IMR-90 (cell line): ENCODE data around the gene RIPOR2. TPM values are rescaled to one million over a fixed set of nuclear protein-coding genes. Genes with fewer than 3 reads are reported as not detected.
A peak's percentile ranks its signal among the peaks of the same experiment; 100 is the strongest.

ENCODE experiments used
- ATAC-seq: fragments of 200-7000 bp; cut with Tn5 transposase; 2 replicates; pipeline ENCODE4 v1.9.1; 2020; ENCODE audit warnings: low read depth, mild to moderate bottlenecking, moderate library complexity
- BruUV-seq: library from RNA; stranded (reverse); fragments of 400-500 nt; replicated peaks from 2 replicates; lab custom pipeline; 2021; lab: Mats Ljungman, UMichigan
- CTCF ChIA-PET: fragments of 300-600 bp; formaldehyde crosslinking; extraction: SDS; loops from one replicate; lab custom pipeline; 2021; ENCODE audit warnings: antibody characterized with exemption; lab: Yijun Ruan, JAX
- POLR2A ChIA-PET: fragments of 300-600 bp; sonication (Branson Sonifier 250); formaldehyde crosslinking; loops from one replicate; lab custom pipeline; 2022; ENCODE audit warnings: antibody characterized with exemption; ENCODE audit not compliant: unreplicated experiment; lab: Charles Lee
- DNase-seq: peaks from one replicate; pipeline ENCODE4 v3.0.0; 2013
- H2AFZ ChIP-seq: replicated peaks from 2 replicates; pipeline ENCODE3; 2013; ENCODE audit warnings: low read length, mild to moderate bottlenecking; ENCODE audit not compliant: poor library complexity
- H2AK5ac ChIP-seq: 2 replicates; pipeline ENCODE4 v1.6.1; 2013; ENCODE audit warnings: low read depth, low read length, inconsistent platforms
- H2AK9ac ChIP-seq: replicated peaks from 2 replicates; pipeline ENCODE3; 2013; ENCODE audit warnings: mild to moderate bottlenecking, low read depth, low read length, moderate library complexity; ENCODE audit not compliant: poor library complexity
- H2BK120ac ChIP-seq: 2 replicates; pipeline ENCODE4 v1.6.1; 2013; ENCODE audit warnings: low read depth, low read length, inconsistent platforms
- H2BK15ac ChIP-seq: 3 replicates; pipeline ENCODE4 v1.6.1; 2013; ENCODE audit warnings: low read depth, low read length, inconsistent platforms
- H2BK20ac ChIP-seq: 2 replicates; pipeline ENCODE4 v1.6.1; 2013; ENCODE audit warnings: low read depth, mild to moderate bottlenecking, inconsistent platforms, low read length, moderate library complexity
- H2BK5ac ChIP-seq: 2 replicates; pipeline ENCODE4 v1.6.1; 2013; ENCODE audit warnings: mild to moderate bottlenecking, low read depth, low read length, inconsistent platforms; ENCODE audit not compliant: poor library complexity, severe bottlenecking
- H3K14ac ChIP-seq: replicated peaks from 2 replicates; pipeline ENCODE4 v1.6.1; 2013; ENCODE audit warnings: low read depth, low read length, inconsistent platforms
- H3K18ac ChIP-seq: 2 replicates; pipeline ENCODE4 v1.6.1; 2013; ENCODE audit warnings: low read depth, low read length, control low read depth
- H3K23ac ChIP-seq: 2 replicates; pipeline ENCODE4 v1.6.1; 2013; ENCODE audit warnings: low read depth, low read length, inconsistent platforms
- H3K27ac ChIP-seq: 2 replicates; pipeline ENCODE4 v1.5.1; 2013; ENCODE audit warnings: mild to moderate bottlenecking, control low read depth, low read length; ENCODE audit not compliant: insufficient read depth
- H3K27me3 ChIP-seq: 2 replicates; pipeline ENCODE4 v1.6.1; 2013; ENCODE audit warnings: low read length; ENCODE audit not compliant: control insufficient read depth, insufficient read depth
- H3K36me3 ChIP-seq: 2 replicates; pipeline ENCODE4 v1.6.1; 2013; ENCODE audit warnings: low read length, mixed read lengths; ENCODE audit not compliant: control insufficient read depth, insufficient read depth
- H3K4ac ChIP-seq: 2 replicates; pipeline ENCODE4 v1.6.1; 2013; ENCODE audit warnings: low read depth, low read length, inconsistent platforms
- H3K4me1 ChIP-seq: 2 replicates; pipeline ENCODE4 v1.6.1; 2013; ENCODE audit warnings: low read length, mixed read lengths; ENCODE audit not compliant: control insufficient read depth, insufficient read depth
- H3K4me2 ChIP-seq: 2 replicates; pipeline ENCODE4 v1.6.1; 2013; ENCODE audit warnings: low read depth, mild to moderate bottlenecking, control low read depth, low read length, moderate library complexity
- H3K4me3 ChIP-seq: 2 replicates; pipeline ENCODE4 v1.5.1; 2013; ENCODE audit warnings: low read depth, mild to moderate bottlenecking, control low read depth, low read length, moderate library complexity; ENCODE audit not compliant: insufficient read depth
- H3K56ac ChIP-seq: 2 replicates; pipeline ENCODE4 v1.6.1; 2013; ENCODE audit warnings: low read length, inconsistent platforms; ENCODE audit not compliant: insufficient read depth; ENCODE audit errors: extremely low read depth
- H3K79me1 ChIP-seq, 2 experiments: 2 replicates each; pipeline ENCODE4 v1.6.1; 2013; ENCODE audit warnings: low read length in 2 of 2, inconsistent platforms in 1 of 2, low read depth in 1 of 2
- H3K9ac ChIP-seq: 2 replicates; pipeline ENCODE4 v1.6.1; 2013; ENCODE audit warnings: low read depth, low read length, control low read depth
- H3K9me1 ChIP-seq: 2 replicates; pipeline ENCODE4 v1.6.1; 2013; ENCODE audit warnings: low read length, inconsistent platforms; ENCODE audit not compliant: insufficient read depth
- H3K9me3 ChIP-seq: 2 replicates; pipeline ENCODE4 v1.6.1; 2013; ENCODE audit warnings: low read length; ENCODE audit not compliant: control insufficient read depth, insufficient read depth
- H4K20me1 ChIP-seq: 2 replicates; pipeline ENCODE4 v1.6.1; 2013; ENCODE audit warnings: low read length, inconsistent platforms; ENCODE audit not compliant: insufficient read depth
- H4K5ac ChIP-seq: 2 replicates; pipeline ENCODE4 v1.6.1; 2013; ENCODE audit warnings: mild to moderate bottlenecking, low read depth, low read length, control low read depth
- H4K8ac ChIP-seq, 2 experiments: 2 replicates each; pipeline ENCODE4 v1.6.1; 2013; ENCODE audit warnings: low read depth in 2 of 2, low read length in 2 of 2, control low read depth in 1 of 2, inconsistent platforms in 1 of 2
- H4K91ac ChIP-seq: 2 replicates; pipeline ENCODE4 v1.6.1; 2013; ENCODE audit warnings: low read depth, low read length, inconsistent platforms; ENCODE audit not compliant: insufficient read depth
- BHLHE40 ChIP-seq: fragments of 150-350 bp; IDR thresholded peaks from 2 replicates; pipeline ENCODE4 v1.6.1; 2016; ENCODE audit warnings: mild to moderate bottlenecking, low read depth, low read length
- CEBPB ChIP-seq: IDR thresholded peaks from 2 replicates; pipeline ENCODE4 v1.6.1; 2012; ENCODE audit warnings: low read depth, low read length, improper control_type of control experiment
- CHD1 ChIP-seq: IDR thresholded peaks from 2 replicates; pipeline ENCODE4 v1.6.1; 2012; ENCODE audit warnings: low read depth, low read length, improper control_type of control experiment
- FOS ChIP-seq: fragments of 150-350 bp; IDR thresholded peaks from 2 replicates; pipeline ENCODE4 v1.6.1; 2016; ENCODE audit warnings: low read depth, low read length
- MAFK ChIP-seq: IDR thresholded peaks from 2 replicates; pipeline ENCODE4 v1.6.1; 2012; ENCODE audit warnings: low read depth, low read length, improper control_type of control experiment
- MAZ ChIP-seq: IDR thresholded peaks from 2 replicates; pipeline ENCODE4 v1.6.1; 2012; ENCODE audit warnings: low read depth, mild to moderate bottlenecking, low read length, improper control_type of control experiment, moderate library complexity, borderline replicate concordance
- MXI1 ChIP-seq: IDR thresholded peaks from 2 replicates; pipeline ENCODE4 v1.6.1; 2012; ENCODE audit warnings: low read depth, mild to moderate bottlenecking, low read length, moderate library complexity, borderline replicate concordance
- NFE2L2 ChIP-seq: fragments of 150-350 bp; IDR thresholded peaks from 2 replicates; pipeline ENCODE4 v1.6.1; 2016; ENCODE audit warnings: low read depth, mild to moderate bottlenecking, low read length
- POLR2A ChIP-seq: IDR thresholded peaks from 2 replicates; pipeline ENCODE4 v1.6.1; 2012; ENCODE audit warnings: mild to moderate bottlenecking, low read depth, low read length
- RAD21 ChIP-seq: IDR thresholded peaks from 2 replicates; pipeline ENCODE4 v1.6.1; 2012; ENCODE audit warnings: low read length, improper control_type of control experiment
- RCOR1 ChIP-seq: IDR thresholded peaks from 2 replicates; pipeline ENCODE4 v1.6.1; 2012; ENCODE audit warnings: mild to moderate bottlenecking, low read length, improper control_type of control experiment; ENCODE audit not compliant: insufficient replicate concordance
- RFX5 ChIP-seq: IDR thresholded peaks from 2 replicates; pipeline ENCODE4 v1.8.0; 2012; ENCODE audit warnings: low read depth, mild to moderate bottlenecking, low read length, moderate library complexity
- SMC3 ChIP-seq: fragments of 150-350 bp; IDR thresholded peaks from 2 replicates; pipeline ENCODE4 v1.6.1; 2016; ENCODE audit warnings: low read depth, mild to moderate bottlenecking, antibody characterized with exemption, low read length, moderate library complexity
- dilution Hi-C: fragments of 300-500 bp; cut with HindIII; formaldehyde crosslinking; loops from one replicate; pipeline ENCODE4 v1.14.3; 2018; ENCODE audit warnings: low sequenced_read_pairs; ENCODE audit not compliant: unreplicated experiment
- in situ Hi-C: fragments of 300-500 bp; cut with MboI; formaldehyde crosslinking; loops from 3 replicates; pipeline ENCODE4 v1.14.3; 2019; ENCODE audit warnings: low sequenced_read_pairs, inconsistent platforms, mixed read lengths
- intact Hi-C: fragments of 100-400 bp; cut with micrococcal nuclease; formaldehyde crosslinking; loops from 2 replicates; pipeline ENCODE4 v1.10.0; 2022
- polyA plus RNA-seq, 3 experiments: library from polyadenylated mRNA; depleted of rRNA; stranded (reverse); fragments of >200 nt; gene quantifications; 2 replicates each; pipeline ENCODE4 v1.2.3, GENCODE V29; 2012; ENCODE audit warnings: low replicate concordance in 1 of 3
- total RNA-seq: library from RNA; depleted of rRNA; stranded (reverse); fragments of >200 nt; gene quantifications from 2 replicates; pipeline ENCODE4 v1.2.3, GENCODE V29; 2012
- TF ChIP-seq, protein P1 (sequence below): conservative IDR thresholded peaks from 2 replicates; pipeline ENCODE4 v1.5.1; 2012; ENCODE audit warnings: mild to moderate bottlenecking, low read depth, low read length, improper control_type of control experiment
- TF ChIP-seq, protein P2 (sequence below): fragments of 150-350 bp; IDR thresholded peaks from 2 replicates; pipeline ENCODE4 v1.6.1; 2017; ENCODE audit warnings: mild to moderate bottlenecking, antibody characterized with exemption, low read length, low read depth
- TF ChIP-seq, protein P3 (sequence below): fragments of 150-350 bp; IDR thresholded peaks from 2 replicates; pipeline ENCODE4 v1.6.1; 2016; ENCODE audit warnings: low read depth, mild to moderate bottlenecking, low read length, moderate library complexity, borderline replicate concordance

RIPOR2 gene
- total and polyA plus RNA-seq, 2 of the 4 experiments (the other 2 are of a cell fraction), result 1.1 to 1.2 TPM

DNA sequence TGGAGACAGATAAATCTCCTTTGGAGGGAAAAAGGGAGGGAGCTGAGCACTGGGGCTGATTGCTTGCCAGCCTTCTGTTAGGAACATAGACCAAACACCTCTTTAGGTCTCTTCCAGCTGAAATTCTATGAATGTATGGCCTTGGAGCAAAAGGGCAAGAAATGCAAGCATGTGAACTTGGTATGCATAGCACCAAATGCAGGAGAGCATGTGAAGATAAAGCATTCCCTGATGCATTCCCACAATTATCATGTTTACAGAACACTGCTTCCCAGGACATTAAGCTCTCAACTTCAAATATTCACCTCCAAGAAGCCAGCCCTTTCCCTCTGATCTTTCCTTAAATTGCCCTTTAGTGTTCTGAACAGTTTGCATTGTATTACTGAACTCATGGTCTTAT lies 15.6 kb downstream of the RIPOR2 start:
- Histone ChIP-seq H3K9me1 (no peaks in the 10 kb centered on the region; the same call in 1 of the 2 replicates), H4K91ac (no peak overlapping the region), H4K20me1 (no peaks in the 10 kb centered on the region), H3K27ac (no peak overlapping the region), H4K8ac (no peak overlapping the region), H3K14ac (no peak overlapping the region), H3K23ac (0 out of 2 replicates have a peak overlapping the region, but pooled peaks have one; percentile 4), H2BK20ac (no peak overlapping the region), H2BK5ac (no peak overlapping the region), H3K9ac (no peak overlapping the region), H3K4ac (no peak overlapping the region), H3K9me3 (no peaks in the 10 kb centered on the region), H3K27me3 (no peaks in the 10 kb centered on the region), H2AK9ac (no peak overlapping the region), H3K4me3 (no peak overlapping the region), H3K36me3 (no peaks in the 10 kb centered on the region), H3K4me1 (peaks cover 16% of the 10 kb centered on the region), H3K4me2 (no peak overlapping the region), H4K5ac (no peak overlapping the region), H3K18ac (0 out of 2 replicates have a peak overlapping the region, but pooled peaks have one; percentile 2), H3K79me1 (no peaks in the 10 kb centered on the region), H2BK15ac (no peak overlapping the region), H2AK5ac (no peak overlapping the region), H2BK120ac (no peak overlapping the region), H3K56ac (no peak overlapping the region), H2AFZ (no peak overlapping the region)
- in situ Hi-C loops (no loop called here), intact Hi-C loops (no loop called here), dilution Hi-C loops (no loop called here)
- DNase-seq, result no peak
- TF ChIP-seq CHD1, result no peak
- no peak for TF ChIP-seq RAD21
- TF ChIP-seq MAFK, result no peak
- TF ChIP-seq, protein P1, sequence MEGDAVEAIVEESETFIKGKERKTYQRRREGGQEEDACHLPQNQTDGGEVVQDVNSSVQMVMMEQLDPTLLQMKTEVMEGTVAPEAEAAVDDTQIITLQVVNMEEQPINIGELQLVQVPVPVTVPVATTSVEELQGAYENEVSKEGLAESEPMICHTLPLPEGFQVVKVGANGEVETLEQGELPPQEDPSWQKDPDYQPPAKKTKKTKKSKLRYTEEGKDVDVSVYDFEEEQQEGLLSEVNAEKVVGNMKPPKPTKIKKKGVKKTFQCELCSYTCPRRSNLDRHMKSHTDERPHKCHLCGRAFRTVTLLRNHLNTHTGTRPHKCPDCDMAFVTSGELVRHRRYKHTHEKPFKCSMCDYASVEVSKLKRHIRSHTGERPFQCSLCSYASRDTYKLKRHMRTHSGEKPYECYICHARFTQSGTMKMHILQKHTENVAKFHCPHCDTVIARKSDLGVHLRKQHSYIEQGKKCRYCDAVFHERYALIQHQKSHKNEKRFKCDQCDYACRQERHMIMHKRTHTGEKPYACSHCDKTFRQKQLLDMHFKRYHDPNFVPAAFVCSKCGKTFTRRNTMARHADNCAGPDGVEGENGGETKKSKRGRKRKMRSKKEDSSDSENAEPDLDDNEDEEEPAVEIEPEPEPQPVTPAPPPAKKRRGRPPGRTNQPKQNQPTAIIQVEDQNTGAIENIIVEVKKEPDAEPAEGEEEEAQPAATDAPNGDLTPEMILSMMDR, result no peak
- TF ChIP-seq, protein P2, sequence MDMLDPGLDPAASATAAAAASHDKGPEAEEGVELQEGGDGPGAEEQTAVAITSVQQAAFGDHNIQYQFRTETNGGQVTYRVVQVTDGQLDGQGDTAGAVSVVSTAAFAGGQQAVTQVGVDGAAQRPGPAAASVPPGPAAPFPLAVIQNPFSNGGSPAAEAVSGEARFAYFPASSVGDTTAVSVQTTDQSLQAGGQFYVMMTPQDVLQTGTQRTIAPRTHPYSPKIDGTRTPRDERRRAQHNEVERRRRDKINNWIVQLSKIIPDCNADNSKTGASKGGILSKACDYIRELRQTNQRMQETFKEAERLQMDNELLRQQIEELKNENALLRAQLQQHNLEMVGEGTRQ, result no peak
- no peak for TF ChIP-seq RCOR1
- TF ChIP-seq MXI1, result no peak
- TF ChIP-seq CEBPB, result no peak
- no peak for TF ChIP-seq BHLHE40
- TF ChIP-seq RFX5, result no peak
- no peak for TF ChIP-seq SMC3
- no peak for TF ChIP-seq MAZ
- TF ChIP-seq, protein P3, sequence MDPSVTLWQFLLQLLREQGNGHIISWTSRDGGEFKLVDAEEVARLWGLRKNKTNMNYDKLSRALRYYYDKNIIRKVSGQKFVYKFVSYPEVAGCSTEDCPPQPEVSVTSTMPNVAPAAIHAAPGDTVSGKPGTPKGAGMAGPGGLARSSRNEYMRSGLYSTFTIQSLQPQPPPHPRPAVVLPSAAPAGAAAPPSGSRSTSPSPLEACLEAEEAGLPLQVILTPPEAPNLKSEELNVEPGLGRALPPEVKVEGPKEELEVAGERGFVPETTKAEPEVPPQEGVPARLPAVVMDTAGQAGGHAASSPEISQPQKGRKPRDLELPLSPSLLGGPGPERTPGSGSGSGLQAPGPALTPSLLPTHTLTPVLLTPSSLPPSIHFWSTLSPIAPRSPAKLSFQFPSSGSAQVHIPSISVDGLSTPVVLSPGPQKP, result no peak
- TF ChIP-seq NFE2L2, result no peak
- TF ChIP-seq FOS, result no peak
- TF ChIP-seq POLR2A, result no peak
- ChIA-PET CTCF (interaction anchor here (0.6 to 3.9 kb wide), 5 partner anchors 10 to 253 kb away, joined by 3 to 20 read pairs (median 4); no protein-coding TSS in a partner anchor), POLR2A (no interaction called here)
- BruUV-seq, result no TSS peak
- ATAC-seq, result no peak
